NOMO-1 (cell line): ENCODE data around the gene BORCS8.
"Not testable (repeated sequence)": the region's sequence is repeated elsewhere in the genome, so short reads cannot be mapped to it uniquely, and the experiment has no call there.

ENCODE experiments used
- DNase-seq, 2 experiments: peaks; one replicate each; lab custom pipeline; 2025; ENCODE audit not compliant: unreplicated experiment in 2 of 2; lab: John Stamatoyannopoulos, UW

Gene BORCS8

GRCh38 chr19:19154768-19155494 lies 37.0 kb downstream of the BORCS8 start:
- no peak for DNase-seq

- no peak for DNase-seq
Measured at GRCh38 chr19:19152668-19153384, 39.1 kb downstream of the BORCS8 start.

GRCh38 chr19:19151418-19151817 lies 40.5 kb downstream of the BORCS8 start:
- no peak for DNase-seq

- DNase-seq = no peak
Measured at GRCh38 chr19:19149435-19149834, 42.5 kb downstream of the BORCS8 start.

GRCh38 chr19:19148504-19148903 lies 43.4 kb downstream of the BORCS8 start:
- not testable (repeated sequence) for DNase-seq

DNA sequence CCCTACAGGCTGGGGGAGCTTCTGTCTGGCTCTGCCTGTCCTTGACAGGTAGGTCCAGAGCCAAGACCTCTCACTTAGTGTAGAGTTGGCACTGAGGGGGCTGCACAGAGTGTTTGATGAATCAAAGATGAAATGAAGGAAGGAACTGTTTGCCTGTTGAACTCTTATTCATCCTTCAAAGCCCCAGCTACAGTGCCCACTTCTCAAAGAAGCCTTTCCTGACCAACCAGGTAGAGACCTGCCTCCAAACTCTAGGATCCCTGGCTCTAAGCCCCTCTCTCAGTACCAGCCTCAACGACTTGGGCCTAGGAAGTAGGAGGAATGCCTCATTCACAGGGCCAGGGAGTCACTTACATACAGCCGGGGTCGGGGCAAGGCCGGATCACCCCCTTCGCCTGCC lies 44.6 kb downstream of the BORCS8 start:
- DNase-seq = no peak

GRCh38 chr19:19146865-19147264 lies 45.1 kb downstream of the BORCS8 start:
- no peak for DNase-seq

DNA sequence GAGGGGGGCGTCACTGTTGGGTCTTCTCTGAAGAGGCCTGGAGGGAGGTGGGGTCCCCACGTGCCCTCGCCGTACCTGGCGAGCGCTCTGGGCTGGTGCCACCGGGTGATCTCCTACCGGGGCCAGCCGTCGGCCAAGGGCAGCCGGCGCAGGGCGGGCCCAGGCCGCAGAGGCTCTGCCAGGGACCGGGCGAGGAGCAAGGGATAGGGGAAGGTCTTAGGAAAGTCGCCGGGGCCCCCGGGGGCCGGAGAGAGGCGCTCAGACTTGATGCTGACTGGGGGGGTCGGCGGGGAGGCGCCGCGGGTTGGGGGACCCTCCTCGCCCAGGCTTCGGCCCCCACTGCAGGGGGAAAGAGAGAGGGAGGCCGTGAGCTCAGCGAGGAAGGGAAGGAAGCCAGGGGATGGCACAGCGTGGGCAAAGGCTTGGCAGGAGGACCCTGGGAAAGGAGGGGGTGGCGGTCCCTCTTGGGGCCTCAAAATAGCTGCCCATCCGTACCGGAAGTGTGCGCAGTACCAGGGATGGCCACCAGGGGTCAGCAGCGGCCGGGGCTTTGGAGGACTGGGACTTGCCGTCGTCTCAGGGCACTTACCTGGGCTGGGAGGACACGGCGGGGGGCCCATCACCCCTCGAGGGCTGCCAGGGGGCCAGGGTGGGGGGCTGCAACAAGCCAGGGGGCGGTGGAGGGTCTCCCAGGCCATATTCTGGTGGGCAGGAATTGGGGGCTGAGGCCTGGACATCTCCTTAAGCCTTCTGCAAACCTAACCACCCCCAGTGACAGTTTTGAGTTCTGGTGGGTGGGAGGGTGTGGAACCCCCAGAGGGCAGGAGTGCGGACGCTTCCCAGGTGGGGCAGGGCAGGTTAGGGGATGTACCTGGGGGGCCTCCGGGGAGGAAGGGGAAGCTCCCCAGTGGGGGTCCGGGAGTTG lies 46.0 kb downstream of the BORCS8 start:
- peak; percentile 39 to 58 for DNase-seq

DNA sequence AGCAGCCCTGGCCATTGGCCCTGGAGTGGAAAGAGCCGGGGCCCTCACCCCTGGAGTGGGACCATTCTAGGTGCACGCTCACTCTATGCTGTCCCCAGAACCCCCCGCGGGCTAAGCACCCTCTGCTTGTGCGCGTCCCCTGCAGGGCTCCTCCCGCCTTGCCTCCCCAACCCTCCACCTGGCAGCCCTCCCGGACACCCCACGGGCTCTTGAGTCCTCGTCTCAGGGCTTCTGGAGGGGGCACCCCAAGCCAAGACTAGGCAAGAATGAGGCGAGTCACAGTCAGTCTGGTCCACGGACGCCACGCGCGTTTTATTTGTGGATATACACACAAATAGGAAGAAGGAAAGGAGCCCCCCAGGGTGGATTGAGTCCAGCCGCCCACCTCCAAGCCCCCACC lies 46.7 kb downstream of the BORCS8 start:
- no peak for DNase-seq

GRCh38 chr19:19142347-19142746 lies 49.6 kb downstream of the BORCS8 start:
- DNase-seq = no peak

DNA sequence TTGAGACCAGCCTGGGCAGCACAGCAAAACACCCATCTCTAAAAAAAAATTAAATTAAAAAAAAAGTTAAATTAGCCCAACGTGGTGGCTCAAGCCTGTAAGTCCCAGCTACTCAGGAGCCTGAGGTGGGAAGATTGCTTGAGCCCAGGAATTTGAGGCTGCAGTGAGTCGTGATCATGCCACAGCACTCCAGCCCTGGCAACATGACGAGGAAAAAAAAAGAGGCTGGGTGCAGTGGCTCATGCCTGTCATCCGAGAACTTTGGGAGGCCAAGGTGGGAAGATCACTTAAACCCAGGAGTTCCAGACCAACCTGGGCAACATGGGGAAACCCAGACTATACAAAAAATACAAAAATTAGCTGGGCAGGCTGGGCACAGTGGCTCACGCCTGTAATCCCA lies 51.5 kb downstream of the BORCS8 start:
- no peak for DNase-seq

- DNase-seq = no peak
Measured at GRCh38 chr19:19139876-19140229, 52.1 kb downstream of the BORCS8 start.

- DNase-seq = peak; percentile 96 to 98
Measured at GRCh38 chr19:19138109-19138981, 53.6 kb downstream of the BORCS8 start, which contains the start of gene TMEM161A. Gene TMEM161A (minus strand): TSS chr19:19138478. CDS start chr19:19138428, 50 bp downstream.

GRCh38 chr19:19137556-19138108 lies 54.3 kb downstream of the BORCS8 start:
- no peak for DNase-seq

DNA sequence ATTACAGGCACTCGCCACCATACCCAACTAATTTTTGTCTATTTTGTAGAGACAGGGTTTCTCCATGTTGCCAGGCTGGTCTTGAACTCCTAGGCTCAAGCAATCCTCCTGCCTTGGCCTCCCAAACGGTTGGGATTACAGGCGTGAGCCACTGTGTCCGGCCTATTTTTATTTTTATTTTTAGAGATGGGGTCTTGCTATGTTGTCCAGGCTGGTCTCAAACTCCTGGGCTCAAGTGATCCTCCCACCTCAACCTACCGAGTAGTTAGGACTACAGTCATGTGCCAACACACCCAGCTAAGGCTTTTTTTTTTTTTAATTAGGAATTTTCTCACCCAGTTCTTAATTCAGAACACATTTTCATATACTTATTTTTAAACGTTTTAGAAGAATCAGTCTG lies 56.2 kb downstream of the BORCS8 start:
- not testable (repeated sequence) for DNase-seq

DNA sequence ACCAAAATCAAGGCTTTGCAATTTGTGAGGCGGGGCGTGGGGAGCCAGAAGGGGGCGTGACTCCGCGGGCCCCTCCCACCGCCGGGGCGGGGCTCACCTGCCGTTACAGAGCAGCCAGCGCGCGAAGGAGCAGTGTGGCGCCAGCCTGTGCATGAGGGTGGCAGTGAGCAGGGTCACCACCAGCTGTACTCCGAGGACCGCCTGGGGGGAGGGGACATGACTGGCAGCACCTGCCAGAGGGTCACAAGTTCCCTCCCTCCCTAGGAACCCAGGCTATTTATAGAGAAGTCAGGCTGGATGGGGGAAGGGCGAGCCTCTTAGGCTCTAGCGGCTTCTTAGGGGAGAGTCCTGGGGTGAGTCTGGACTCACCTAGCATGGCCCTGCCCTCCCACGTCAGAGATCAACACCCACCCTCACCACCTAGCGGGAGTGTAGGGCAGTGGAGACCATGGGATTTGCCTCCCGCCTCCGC lies 57.2 kb downstream of the BORCS8 start:
- DNase-seq = no peak

- DNase-seq = no peak
Measured at GRCh38 chr19:19133985-19134384, 58.0 kb downstream of the BORCS8 start.

DNA sequence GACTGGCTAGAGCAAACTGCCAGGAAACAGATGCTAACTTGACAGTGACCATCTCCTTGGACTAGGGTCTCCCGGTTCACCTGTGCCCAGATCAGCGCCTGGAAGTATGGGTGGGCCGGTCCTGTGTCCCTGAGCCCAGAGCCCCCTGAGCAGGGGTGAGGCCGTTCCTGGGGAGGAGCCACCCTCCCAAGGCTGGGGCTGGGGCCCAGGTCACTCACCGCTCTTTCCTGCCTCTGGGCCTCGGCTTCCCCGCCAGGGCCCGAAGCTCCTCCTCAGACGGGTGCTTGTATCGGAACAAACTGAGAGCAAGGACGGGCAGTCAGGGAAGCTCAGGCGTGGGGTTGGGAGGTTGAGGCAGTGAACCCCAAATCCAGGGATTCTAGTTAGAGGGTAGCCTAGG lies 59.0 kb downstream of the BORCS8 start:
- DNase-seq = no peak

DNA sequence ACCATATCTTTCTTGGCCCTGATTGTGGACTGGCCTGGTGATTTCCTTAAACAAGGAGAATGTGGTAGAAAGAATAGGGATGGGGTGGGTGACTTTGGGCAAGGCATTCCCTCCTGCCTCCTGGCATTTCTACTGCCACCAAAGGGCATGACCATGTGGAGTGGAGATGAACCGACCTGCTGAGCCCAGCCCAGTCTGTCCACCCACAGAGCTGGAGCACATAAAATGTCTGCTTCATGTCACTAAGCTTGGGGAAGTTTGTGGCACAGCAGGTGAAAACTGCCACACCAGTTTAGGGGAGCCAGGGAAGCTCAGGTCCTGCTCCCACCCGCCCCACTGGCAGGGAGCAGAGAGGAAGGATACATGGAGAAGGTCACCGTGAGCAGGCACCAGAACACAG lies 60.0 kb downstream of the BORCS8 start:
- DNase-seq = no peak
